Large intestine (tissue), 3 donors: ENCODE data around the gene CADM4. TPM values are rescaled to one million over a fixed set of nuclear protein-coding genes. Genes with fewer than 3 reads are reported as not detected.

ENCODE experiments used
- DNase-seq, 2 donors: peaks; one replicate each; pipeline versions ENCODE4 v3.0.0 to v3.0.0-alpha.2; 2013
- H3K27ac ChIP-seq: one replicate; pipeline ENCODE4 v1.5.1; 2013; ENCODE audit warnings: low read length
- H3K27me3 ChIP-seq: 2 replicates; pipeline ENCODE4 v1.6.1; 2013; ENCODE audit warnings: low read length; ENCODE audit not compliant: control insufficient read depth, insufficient read depth
- H3K36me3 ChIP-seq: 2 replicates; pipeline ENCODE4 v1.6.1; 2013; ENCODE audit warnings: low read length; ENCODE audit not compliant: control insufficient read depth, insufficient read depth
- H3K4me1 ChIP-seq: one replicate; pipeline ENCODE4 v1.6.1; 2013; ENCODE audit warnings: low read length; ENCODE audit not compliant: control insufficient read depth, insufficient read depth
- H3K4me3 ChIP-seq: one replicate; pipeline ENCODE4 v1.5.1; 2013; ENCODE audit warnings: low read length
- H3K9me3 ChIP-seq: one replicate; pipeline ENCODE4 v1.6.1; 2013; ENCODE audit warnings: mild to moderate bottlenecking, low read depth, low read length, moderate library complexity; ENCODE audit not compliant: control insufficient read depth
- WGBS: methylation state at CpG from one replicate; pipeline ENCODE4 v1.1.5; 2013; ENCODE audit warnings: low lambda C conversion rate; ENCODE audit not compliant: insufficient coverage; 5-methylcytosine and 5-hydroxymethylcytosine counted together
- polyA plus RNA-seq: library from polyadenylated mRNA; unstranded; fragments of 120-200 nt; gene quantifications from one replicate; pipeline ENCODE4 v1.2.1, GENCODE V29; 2013

The CADM4 gene
- polyA plus RNA-seq, 1 donor = 13.6 TPM

DNA sequence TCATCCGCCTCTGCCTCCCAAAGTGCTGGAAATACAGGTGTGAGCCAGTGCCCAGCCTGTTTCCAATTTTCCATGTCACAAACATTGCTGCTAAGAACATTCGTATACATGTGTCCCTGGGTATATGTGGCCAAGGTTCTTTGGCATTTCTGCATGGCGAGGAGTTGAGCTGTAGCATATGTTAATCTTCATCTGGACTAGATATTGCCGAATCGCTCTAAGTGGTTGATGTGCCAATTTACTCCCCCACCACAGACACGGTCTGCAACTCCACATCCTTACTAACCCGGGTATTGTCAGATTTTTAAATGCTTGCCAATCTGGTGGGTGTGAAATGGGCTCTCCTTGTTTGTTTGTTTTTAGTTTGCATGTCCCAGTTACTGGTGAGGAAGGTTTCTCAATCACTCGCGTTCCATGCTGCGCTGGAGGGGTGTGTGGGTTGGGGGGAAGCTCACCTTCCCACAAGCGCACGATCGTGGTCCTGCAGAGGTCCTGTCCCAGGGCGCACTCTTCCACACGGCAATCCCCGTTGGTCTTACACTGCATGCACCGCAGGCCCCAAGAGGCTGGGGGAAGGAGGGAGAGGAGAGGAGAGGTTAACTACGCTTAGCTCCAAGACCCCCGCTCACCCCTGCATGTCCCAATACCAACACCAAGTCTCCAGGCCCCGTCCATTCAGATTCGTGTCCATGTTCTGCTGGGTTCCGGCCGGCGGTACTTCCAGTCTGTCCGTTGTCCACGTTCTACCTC lies 27.7 kb upstream of the CADM4 start:
- peaks cover 25% of the 10 kb centered on the region for H3K4me1 ChIP-seq
- no CpG with 5 or more reads among the region's 26 CpGs for WGBS
- peaks cover 17% of the 10 kb centered on the region for H3K27me3 ChIP-seq
- no peaks in the 10 kb centered on the region for H3K36me3 ChIP-seq
- peaks cover 4% of the 10 kb centered on the region for H3K9me3 ChIP-seq
- no peak for DNase-seq
- H3K27ac ChIP-seq = no peak overlapping the region
- peak overlapping the region; percentile 41 for H3K4me3 ChIP-seq

DNA sequence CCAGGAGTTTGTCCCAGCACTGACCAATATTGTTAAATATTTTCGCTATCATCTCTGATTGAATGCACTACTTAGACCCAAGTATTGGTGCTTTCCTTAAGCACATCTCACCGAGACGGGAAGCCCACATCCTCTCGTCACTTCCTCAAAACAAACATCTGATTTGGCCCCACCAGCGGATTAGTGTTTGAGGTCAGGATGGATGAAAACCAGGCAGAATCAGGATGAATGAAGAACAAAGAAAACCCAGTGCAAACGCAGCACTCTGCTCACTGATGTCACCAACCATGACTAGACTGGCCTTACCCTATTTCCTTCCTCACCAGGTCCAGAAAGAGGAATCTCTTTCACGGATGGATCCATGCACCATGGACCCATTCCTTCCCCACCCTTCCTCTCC lies 24.4 kb upstream of the CADM4 start:
- H3K36me3 ChIP-seq = no peaks in the 10 kb centered on the region
- H3K4me1 ChIP-seq = peaks cover 10% of the 10 kb centered on the region
- no peaks in the 10 kb centered on the region for H3K9me3 ChIP-seq

DNA sequence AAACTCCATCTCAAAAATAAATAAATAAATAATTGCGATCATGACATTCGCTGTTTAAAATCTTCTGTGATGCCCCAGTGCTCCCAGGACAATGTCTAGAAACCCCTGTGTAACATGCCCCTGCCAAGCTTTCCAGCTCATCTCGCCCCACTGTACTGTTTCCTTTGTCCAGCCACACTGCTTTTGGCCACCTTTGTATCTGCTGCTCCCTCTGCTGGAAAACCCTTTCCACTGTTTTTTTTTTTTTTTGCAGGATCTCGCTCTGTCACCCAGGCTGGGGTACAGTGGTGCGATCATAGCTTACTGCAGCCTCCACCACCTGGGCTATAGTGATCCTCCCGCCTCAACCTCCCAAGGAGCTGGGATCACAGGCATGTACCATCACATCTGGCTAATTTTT lies 22.8 kb upstream of the CADM4 start:
- peaks cover 2% of the 10 kb centered on the region for H3K4me1 ChIP-seq
- no peaks in the 10 kb centered on the region for H3K9me3 ChIP-seq
- no peaks in the 10 kb centered on the region for H3K27me3 ChIP-seq
- WGBS = no CpG with 5 or more reads among the region's 6 CpGs
- H3K36me3 ChIP-seq = no peaks in the 10 kb centered on the region
- H3K27ac ChIP-seq = no peak overlapping the region
- no peak for DNase-seq
- H3K4me3 ChIP-seq = no peak overlapping the region

More for the DNA sequence above, 24.4 kb upstream of the CADM4 start:
- no peak overlapping the region for H3K27ac ChIP-seq
- WGBS = no CpG with 5 or more reads among the region's 7 CpGs
- DNase-seq = no peak
- no peak overlapping the region for H3K4me3 ChIP-seq
- H3K27me3 ChIP-seq = peaks cover under 1% of the 10 kb centered on the region

DNA sequence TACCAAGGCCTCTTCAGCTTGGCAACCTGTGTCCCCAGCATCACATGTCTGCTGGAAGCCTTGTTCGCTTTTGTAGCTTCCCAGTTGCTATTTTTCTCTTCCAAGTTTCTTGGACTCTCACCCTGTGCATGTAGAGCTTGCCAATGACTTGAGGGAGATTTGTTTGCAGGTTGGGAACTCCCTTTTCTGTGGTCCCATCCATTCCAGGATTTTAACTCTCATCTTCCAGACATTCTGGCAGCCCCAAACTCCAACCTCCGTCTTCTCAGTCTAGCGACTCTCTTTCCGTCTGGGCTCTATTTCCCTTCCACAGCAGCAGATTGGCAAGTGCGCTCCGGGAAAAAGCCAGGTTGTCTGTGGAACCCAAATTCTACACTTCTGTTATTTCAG lies 21.3 kb upstream of the CADM4 start:
- H3K27ac ChIP-seq = no peak overlapping the region
- no peak for DNase-seq
- H3K27me3 ChIP-seq = no peaks in the 10 kb centered on the region
- H3K4me3 ChIP-seq = no peak overlapping the region
- H3K36me3 ChIP-seq = no peaks in the 10 kb centered on the region
- H3K4me1 ChIP-seq = no peaks in the 10 kb centered on the region
- no peaks in the 10 kb centered on the region for H3K9me3 ChIP-seq
- WGBS = no CpG with 5 or more reads among the region's 6 CpGs

DNA sequence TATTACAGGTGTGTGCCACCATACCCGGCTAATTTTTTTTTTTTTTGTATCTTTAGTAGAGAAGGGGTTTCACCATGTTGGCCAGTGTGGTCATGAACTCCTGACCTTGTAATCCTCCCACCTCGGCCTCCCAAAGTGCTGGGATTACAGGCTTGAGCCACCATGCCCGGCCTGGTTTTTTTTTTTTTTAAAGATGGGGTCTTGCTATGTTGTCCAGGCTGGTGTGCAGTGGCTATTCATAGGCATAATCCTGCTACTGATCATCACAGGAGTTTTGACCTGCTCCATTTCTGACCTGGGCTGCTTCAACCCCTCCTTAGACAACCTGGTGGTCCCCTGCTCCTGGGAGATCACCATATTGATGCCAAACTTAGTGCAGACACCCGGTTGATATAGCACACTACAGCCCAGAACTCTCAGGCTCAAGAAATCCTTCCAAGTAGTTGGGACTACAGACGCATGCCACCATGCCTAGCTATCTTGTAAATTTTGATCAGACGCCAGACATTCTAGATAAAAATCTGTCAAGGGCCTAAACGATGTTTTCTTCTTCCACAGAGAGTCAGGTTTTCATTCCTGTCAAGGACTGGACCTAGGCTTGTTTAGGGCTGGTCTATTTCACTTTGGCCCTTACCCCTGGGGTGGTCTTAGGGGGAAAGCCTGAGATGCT lies 20.8 kb upstream of the CADM4 start:
- WGBS = no CpG with 5 or more reads among the region's 7 CpGs
- no peak overlapping the region for H3K4me3 ChIP-seq
- H3K4me1 ChIP-seq = no peaks in the 10 kb centered on the region
- DNase-seq = no peak
- no peaks in the 10 kb centered on the region for H3K36me3 ChIP-seq
- H3K9me3 ChIP-seq = no peaks in the 10 kb centered on the region
- H3K27ac ChIP-seq = no peak overlapping the region
- H3K27me3 ChIP-seq = no peaks in the 10 kb centered on the region

DNA sequence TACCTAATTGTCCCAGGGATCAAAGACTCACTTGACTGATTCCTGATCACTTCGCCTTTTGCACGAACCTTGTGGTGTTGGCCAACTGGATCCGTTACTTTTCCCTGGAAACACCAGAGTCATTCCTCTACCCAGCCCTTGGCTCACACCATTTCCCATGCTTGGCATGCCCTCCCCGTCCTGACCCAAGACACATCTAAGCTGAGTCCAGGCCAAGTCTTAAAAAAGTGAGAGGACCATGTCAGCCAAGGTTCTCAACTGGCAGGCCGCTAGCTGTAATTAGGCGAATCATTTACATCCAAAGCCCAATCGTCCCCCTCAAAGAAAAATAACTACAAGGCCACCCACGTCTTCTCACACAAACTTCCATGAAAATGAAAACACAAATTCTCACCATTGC lies 18.8 kb upstream of the CADM4 start:
- H3K4me1 ChIP-seq = no peaks in the 10 kb centered on the region
- no peak for DNase-seq
- H3K36me3 ChIP-seq = no peaks in the 10 kb centered on the region
- 93% methylated on average over 3 of the region's 8 CpGs for WGBS
- H3K9me3 ChIP-seq = no peaks in the 10 kb centered on the region
- no peaks in the 10 kb centered on the region for H3K27me3 ChIP-seq
- no peak overlapping the region for H3K27ac ChIP-seq
- no peak overlapping the region for H3K4me3 ChIP-seq

DNA sequence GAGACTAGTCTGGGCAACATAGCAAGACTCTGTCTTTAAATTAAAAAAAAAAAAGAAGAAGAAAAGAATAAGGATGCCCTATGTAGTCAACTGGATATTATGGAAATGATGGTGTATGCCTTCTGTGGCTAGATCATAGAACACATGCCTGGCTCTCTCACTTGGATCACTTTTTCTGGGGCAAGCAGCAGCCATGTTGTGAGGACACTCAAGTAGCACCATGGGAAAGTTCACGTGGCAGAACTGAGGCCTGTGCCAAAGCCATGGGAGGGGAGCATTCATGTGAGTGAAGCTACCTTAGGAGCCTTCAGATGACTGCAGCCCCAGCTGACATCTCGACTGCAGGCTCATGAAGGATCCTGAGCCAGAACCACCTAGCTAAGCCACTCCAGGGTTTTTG lies 18.4 kb upstream of the CADM4 start:
- Histone ChIP-seq H3K36me3 (no peaks in the 10 kb centered on the region), H3K27me3 (no peaks in the 10 kb centered on the region), H3K27ac (no peak overlapping the region), H3K4me1 (no peaks in the 10 kb centered on the region), H3K4me3 (no peak overlapping the region), H3K9me3 (no peaks in the 10 kb centered on the region)
- DNase-seq = no peak
- no CpG with 5 or more reads among the region's 2 CpGs for WGBS

DNA sequence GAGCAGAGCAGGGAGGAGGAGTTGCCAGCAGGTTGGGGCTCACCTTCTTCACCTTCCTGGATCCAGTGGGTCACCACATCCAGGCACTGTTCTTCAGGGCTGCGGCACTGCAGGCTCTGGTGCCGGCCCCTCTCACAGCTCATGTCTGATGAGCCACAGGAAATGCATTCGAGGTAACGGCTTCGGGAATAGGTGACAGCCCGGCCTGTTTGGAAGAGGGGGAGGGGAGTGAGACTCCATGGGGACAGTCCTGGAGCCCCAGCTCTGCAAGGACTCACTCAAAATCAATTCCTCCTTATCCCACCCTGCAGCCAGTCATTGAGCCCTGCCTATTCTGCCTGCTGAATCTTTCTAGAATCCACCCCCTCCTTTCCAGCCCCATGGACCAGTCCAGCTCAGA lies 16.8 kb upstream of the CADM4 start:
- H3K9me3 ChIP-seq = no peaks in the 10 kb centered on the region
- DNase-seq = no peak
- H3K36me3 ChIP-seq = no peaks in the 10 kb centered on the region
- no CpG with 5 or more reads among the region's 6 CpGs for WGBS
- H3K4me1 ChIP-seq = no peaks in the 10 kb centered on the region
- no peak overlapping the region for H3K27ac ChIP-seq
- H3K4me3 ChIP-seq = no peak overlapping the region
- no peaks in the 10 kb centered on the region for H3K27me3 ChIP-seq

DNA sequence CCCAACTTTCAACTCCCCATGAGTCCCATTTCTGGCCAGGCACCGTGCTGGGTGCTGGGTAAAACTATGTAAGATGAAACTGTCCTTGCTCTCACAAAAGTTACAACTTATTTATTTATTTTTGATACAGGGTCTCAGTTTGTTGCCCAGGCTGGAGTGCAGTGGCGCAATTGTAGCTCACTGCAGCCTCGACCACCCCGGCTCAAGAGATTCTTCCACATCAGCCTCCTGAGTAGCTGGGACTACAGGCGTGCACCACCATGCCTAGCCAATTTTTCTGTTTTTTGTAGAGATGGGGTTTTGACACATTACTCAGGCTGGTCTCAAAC lies 12.9 kb upstream of the CADM4 start:
- no peak for DNase-seq
- no peaks in the 10 kb centered on the region for H3K27me3 ChIP-seq
- no peaks in the 10 kb centered on the region for H3K4me1 ChIP-seq
- no CpG with 5 or more reads among the region's 5 CpGs for WGBS
- H3K36me3 ChIP-seq = peaks cover 3% of the 10 kb centered on the region
- no peaks in the 10 kb centered on the region for H3K9me3 ChIP-seq
- no peak overlapping the region for H3K27ac ChIP-seq
- H3K4me3 ChIP-seq = no peak overlapping the region

DNA sequence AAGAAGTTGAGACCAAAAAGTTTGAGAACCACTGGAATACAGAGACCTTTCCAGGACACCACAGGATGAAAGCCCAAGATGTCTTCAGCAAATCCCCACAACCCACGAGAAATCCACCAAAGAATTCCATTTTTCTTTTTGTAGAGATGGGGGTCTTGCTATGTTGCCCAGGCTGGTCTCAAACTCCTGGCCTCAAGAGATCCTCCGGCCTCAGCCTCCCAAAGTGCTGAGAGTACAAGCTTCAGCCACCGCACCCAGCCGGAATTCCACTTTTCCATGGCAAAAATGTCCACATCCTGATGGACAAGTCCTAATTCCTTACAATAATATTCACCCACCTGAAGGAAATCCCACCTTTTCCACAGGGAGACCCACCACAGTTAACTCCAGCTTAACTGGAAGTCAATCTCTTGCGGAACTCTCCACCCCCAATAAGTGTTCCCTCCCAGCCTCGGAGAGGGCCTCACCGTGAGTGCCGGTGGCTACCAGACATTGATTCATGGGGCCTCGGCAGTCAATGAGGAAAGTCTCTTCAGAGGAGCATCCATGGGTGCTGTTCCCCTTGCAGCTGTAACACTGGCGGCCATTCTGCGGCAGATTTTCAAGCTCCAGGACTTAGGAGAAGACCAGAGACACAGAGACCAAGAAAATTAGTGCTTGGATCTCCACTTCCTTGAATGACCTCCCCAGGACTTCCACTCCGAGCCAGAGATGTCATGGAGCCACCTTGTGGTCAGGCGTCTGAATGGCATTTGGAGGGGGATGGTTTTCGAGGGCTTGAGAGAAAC lies 12.3 kb upstream of the CADM4 start:
- H3K36me3 ChIP-seq = peaks cover 3% of the 10 kb centered on the region

More for the DNA sequence above, 12.3 kb upstream of the CADM4 start:
- Histone ChIP-seq H3K4me1 (no peaks in the 10 kb centered on the region), H3K27ac (no peak overlapping the region), H3K9me3 (no peaks in the 10 kb centered on the region), H3K27me3 (no peaks in the 10 kb centered on the region), H3K4me3 (no peak overlapping the region)
- WGBS = no CpG with 5 or more reads among the region's 14 CpGs
- DNase-seq = peak in 1 of 2 donors; percentile 56
